Lung (tissue), 12 donors: Measurements from ENCODE around the gene SYDE1. TPM values are rescaled to one million over a fixed set of nuclear protein-coding genes. Genes with fewer than 3 reads are reported as not detected.

Source experiments
- ATAC-seq: fragments of 200-7000 bp; cut with Tn5 transposase; one replicate; pipeline ENCODE4 v1.9.1; 2020; ENCODE audit warnings: moderate number of reproducible peaks; ENCODE audit not compliant: insufficient read depth, low FRiP score
- DNase-seq, 3 donors: peaks; one replicate each; pipeline ENCODE4 v3.0.0-alpha.2; 2013 to 2017
- H3K27ac ChIP-seq, 2 donors: one replicate each; pipeline ENCODE4 v1.5.1; 2013; ENCODE audit warnings: mild to moderate bottlenecking in 2 of 2, moderate library complexity in 2 of 2, control low read depth in 1 of 2, inconsistent platforms in 1 of 2, low read depth in 1 of 2, low read length in 1 of 2
- H3K27me3 ChIP-seq, 3 donors: one replicate each; pipeline ENCODE4 v1.5.1; 2013; ENCODE audit warnings: low read length in 2 of 3; ENCODE audit not compliant: control insufficient read depth in 3 of 3, insufficient read depth in 3 of 3
- H3K36me3 ChIP-seq, 4 donors: one replicate each; pipeline ENCODE4 v1.5.1; 2013; ENCODE audit warnings: low read length in 4 of 4, mild to moderate bottlenecking in 1 of 4, moderate library complexity in 1 of 4; ENCODE audit not compliant: control insufficient read depth in 4 of 4, insufficient read depth in 4 of 4
- H3K4me1 ChIP-seq, 5 donors: one replicate each; pipeline ENCODE4 v1.5.1; 2013; ENCODE audit warnings: low read length in 5 of 5, mild to moderate bottlenecking in 2 of 5, moderate library complexity in 1 of 5; ENCODE audit not compliant: control insufficient read depth in 5 of 5, insufficient read depth in 5 of 5
- H3K4me3 ChIP-seq: one replicate; pipeline ENCODE4 v1.5.1; 2013; ENCODE audit warnings: mild to moderate bottlenecking, control low read depth, moderate library complexity
- H3K9ac ChIP-seq, 2 donors: one replicate each; pipeline ENCODE4 v1.5.1; 2013; ENCODE audit warnings: low read length in 2 of 2, control low read depth in 1 of 2; ENCODE audit not compliant: insufficient read depth in 1 of 2
- H3K9me3 ChIP-seq, 4 donors: one replicate each; pipeline ENCODE4 v1.5.1; 2013; ENCODE audit warnings: low read length in 3 of 4, mild to moderate bottlenecking in 1 of 4, moderate library complexity in 1 of 4; ENCODE audit not compliant: control insufficient read depth in 4 of 4, insufficient read depth in 3 of 4
- WGBS, 2 donors: extraction: QIAGEN DNeasy Blood & Tissue Kit; methylation state at CpG; one replicate each; pipeline ENCODE4 v1.1.7; 2013; 5-methylcytosine and 5-hydroxymethylcytosine counted together
- polyA plus RNA-seq, 2 donors: library from polyadenylated mRNA; stranded (reverse); fragments of 200-250 nt; gene quantifications; one replicate each; pipeline ENCODE4 v1.2.1, GENCODE V29; 2013
- total RNA-seq, 2 donors: library from RNA; depleted of rRNA in 1 of 2; stranded (reverse); fragments of >200 nt in 1 of 2; gene quantifications; one replicate each; pipeline ENCODE4 v1.2.1, GENCODE V29; 2014 to 2021
- TF ChIP-seq, protein P1 (sequence below): IDR thresholded peaks from 2 replicates; pipeline ENCODE4 v1.5.1; 2012; ENCODE audit warnings: mild to moderate bottlenecking; ENCODE audit errors: control extremely low read depth, extremely low read depth
- donor health status: control.
- donor health status: control.
- donor health status: Bipolar disorder and iron deficiency.
- donor health status: healthy.
- donor health status: DM: yes; HTN: yes; CAD: no.

Gene SYDE1
- total and polyA plus RNA-seq, 4 donors = 5.5 to 26.9 (median 16.8) TPM

DNA sequence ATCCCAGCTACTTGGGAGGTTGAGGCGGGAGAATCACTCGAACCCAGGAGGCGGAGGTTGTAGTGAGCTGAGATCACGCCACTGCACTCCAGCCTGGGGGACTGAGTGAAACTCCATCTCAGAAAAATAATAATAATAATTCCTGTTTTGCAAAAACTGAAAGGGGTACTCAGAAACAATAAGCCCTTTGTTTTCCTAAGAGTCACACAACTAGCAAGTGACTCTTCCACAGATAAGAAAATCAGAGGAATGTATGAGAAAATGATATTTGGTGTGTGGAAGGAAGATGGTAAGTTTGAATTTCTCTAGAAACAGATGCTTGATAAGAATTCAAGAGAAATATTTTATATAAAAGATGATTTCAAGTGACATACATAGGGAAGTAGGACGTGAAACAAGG, 35.1 kb downstream of the SYDE1 start:
- no peak for ATAC-seq
- 83 to 93% methylated on average over 5 of the region's 5 CpGs for WGBS, 2 donors
- TF ChIP-seq, protein P1, sequence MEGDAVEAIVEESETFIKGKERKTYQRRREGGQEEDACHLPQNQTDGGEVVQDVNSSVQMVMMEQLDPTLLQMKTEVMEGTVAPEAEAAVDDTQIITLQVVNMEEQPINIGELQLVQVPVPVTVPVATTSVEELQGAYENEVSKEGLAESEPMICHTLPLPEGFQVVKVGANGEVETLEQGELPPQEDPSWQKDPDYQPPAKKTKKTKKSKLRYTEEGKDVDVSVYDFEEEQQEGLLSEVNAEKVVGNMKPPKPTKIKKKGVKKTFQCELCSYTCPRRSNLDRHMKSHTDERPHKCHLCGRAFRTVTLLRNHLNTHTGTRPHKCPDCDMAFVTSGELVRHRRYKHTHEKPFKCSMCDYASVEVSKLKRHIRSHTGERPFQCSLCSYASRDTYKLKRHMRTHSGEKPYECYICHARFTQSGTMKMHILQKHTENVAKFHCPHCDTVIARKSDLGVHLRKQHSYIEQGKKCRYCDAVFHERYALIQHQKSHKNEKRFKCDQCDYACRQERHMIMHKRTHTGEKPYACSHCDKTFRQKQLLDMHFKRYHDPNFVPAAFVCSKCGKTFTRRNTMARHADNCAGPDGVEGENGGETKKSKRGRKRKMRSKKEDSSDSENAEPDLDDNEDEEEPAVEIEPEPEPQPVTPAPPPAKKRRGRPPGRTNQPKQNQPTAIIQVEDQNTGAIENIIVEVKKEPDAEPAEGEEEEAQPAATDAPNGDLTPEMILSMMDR = no peak
- Histone ChIP-seq H3K36me3 (no peaks in the 10 kb centered on the region), H3K4me1 (peaks cover 0 to 2% (median 0%) of the 10 kb centered on the region in 5 donors), H3K9me3 (peaks cover 0 to 6% (median 4%) of the 10 kb centered on the region in 4 donors), H3K9ac (no peak overlapping the region), H3K27me3 (no peaks in the 10 kb centered on the region), H3K27ac (no peak overlapping the region), H3K4me3 (no peak overlapping the region)
- DNase-seq = no peak

DNA sequence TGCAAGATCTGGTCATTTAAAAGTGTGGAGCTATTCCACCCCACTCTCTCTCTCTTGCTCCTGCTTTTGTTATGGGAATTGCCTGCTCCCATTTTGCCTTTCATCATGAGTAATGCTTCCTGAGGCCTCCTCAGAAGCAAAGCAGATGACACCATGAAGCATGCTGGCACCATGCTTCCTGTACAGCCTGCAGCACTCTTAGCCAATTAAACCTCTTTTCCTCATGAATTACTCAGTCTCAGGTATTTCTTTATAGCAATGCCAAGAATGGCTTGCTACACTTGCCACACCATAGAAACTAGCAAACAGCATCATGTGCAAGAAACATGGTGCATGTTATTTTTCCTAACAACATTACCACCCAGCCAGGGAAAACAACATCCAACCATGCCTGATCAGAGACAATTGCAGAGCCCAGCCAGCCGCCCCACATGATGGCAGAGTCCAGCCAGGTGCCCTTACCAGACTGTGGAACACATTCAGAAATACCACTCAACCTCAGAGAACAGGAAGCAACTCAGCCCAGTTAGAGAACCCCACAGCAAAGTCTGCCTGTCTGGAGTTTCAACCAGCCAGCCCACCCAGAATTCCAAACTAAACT, 36.9 kb downstream of the SYDE1 start:
- 93 to 96% methylated on average over 1 of the region's 1 CpG for WGBS, 2 donors
- Histone ChIP-seq H3K36me3 (no peaks in the 10 kb centered on the region), H3K9ac (no peak overlapping the region), H3K9me3 (peaks cover 0 to 3% (median 2%) of the 10 kb centered on the region in 4 donors), H3K4me3 (no peak overlapping the region), H3K27me3 (no peaks in the 10 kb centered on the region), H3K4me1 (peaks cover 0 to 2% (median 0%) of the 10 kb centered on the region in 5 donors), H3K27ac (no peak overlapping the region)
- DNase-seq (no peak), ATAC-seq (no peak)
- TF ChIP-seq, protein P1 = no peak

DNA sequence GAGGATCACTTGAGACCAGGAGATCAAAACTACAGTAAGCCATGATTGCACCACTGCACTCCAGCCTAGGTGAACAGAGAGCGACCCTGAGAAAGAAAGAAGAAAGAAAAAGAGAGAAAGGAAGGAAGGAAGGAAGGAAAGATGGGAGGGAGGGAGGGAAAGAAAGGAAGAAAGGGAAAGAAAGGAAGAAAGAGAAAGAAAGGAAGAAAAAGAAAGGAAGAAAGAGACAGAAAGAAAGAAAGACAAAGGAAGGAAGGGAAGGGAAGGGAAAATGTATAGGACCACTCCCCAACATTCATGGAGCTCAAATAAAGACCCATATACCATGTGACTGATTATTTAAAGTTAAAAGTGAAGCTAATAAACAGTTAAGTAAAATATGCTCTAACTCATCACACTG, 39.9 kb downstream of the SYDE1 start:
- Histone ChIP-seq H3K9me3 (no peaks in the 10 kb centered on the region), H3K4me1 (no peaks in the 10 kb centered on the region), H3K27ac (no peak overlapping the region), H3K36me3 (no peaks in the 10 kb centered on the region), H3K27me3 (no peaks in the 10 kb centered on the region), H3K4me3 (no peak overlapping the region), H3K9ac (no peak overlapping the region)
- TF ChIP-seq, protein P1 = no peak
- WGBS, 2 donors = 85 to 90% methylated on average over 1 of the region's 1 CpG
- ATAC-seq = no peak
- no peak for DNase-seq

DNA sequence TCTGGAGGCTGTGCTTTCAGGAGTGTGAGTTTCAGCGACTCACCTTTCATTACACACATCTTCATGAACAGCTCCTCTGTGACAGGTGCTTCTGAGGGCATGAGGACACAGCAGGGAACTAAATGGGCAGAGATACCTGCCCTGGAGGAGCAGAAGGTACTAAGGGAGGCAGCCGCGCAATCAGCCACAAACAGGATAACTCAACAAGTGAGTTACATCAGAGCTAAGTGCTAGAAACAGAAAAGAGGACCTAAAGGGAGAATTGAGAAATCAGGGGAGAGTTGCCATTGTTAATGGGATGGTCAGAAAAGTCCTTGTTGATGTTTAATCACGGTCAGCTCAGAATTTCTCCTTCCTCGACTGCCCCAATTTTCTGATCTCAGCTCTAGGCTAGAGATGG, 42.5 kb downstream of the SYDE1 start:
- ATAC-seq (no peak), DNase-seq (no peak)
- Histone ChIP-seq H3K27me3 (no peaks in the 10 kb centered on the region), H3K27ac (no peak overlapping the region), H3K4me3 (no peak overlapping the region), H3K9ac (no peak overlapping the region), H3K36me3 (no peaks in the 10 kb centered on the region), H3K9me3 (peaks cover 0 to 3% (median 0%) of the 10 kb centered on the region in 4 donors), H3K4me1 (no peaks in the 10 kb centered on the region)
- TF ChIP-seq, protein P1 = no peak
- WGBS, 2 donors = 43 to 65% methylated on average over 5 of the region's 5 CpGs
